ENCODE measurements around the gene SRMS.

DNA sequence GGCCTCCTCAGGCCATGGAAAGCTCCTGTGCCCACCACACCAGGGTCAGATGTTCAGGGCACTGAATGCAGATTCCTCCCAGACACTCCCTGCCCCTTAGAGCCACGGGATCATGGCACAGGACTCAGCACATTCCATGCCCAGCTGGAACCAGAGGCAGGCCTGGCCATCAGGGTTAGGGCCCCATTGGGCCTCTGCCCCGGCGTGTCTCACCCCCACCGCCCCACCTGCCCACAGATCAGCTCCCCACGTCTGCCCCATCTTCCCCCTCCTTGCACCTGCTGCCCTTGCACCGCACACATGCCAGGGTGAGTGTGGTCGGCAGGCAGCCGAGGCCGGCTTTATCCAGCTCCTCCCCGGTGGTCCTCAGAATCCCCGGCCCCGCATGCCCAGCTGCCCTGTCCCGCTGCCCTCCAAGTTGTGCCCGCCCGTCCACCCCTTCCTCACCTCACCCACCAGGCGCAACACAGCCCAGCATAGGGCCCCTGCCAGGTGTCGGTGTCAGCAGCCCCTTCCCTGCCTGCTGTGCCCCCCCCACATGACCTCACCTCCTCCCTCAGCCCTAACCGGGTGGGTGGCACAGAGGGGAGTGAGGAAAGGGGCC, 2.2 kb upstream of the SRMS start:
- TF ChIP-seq, protein P1, sequence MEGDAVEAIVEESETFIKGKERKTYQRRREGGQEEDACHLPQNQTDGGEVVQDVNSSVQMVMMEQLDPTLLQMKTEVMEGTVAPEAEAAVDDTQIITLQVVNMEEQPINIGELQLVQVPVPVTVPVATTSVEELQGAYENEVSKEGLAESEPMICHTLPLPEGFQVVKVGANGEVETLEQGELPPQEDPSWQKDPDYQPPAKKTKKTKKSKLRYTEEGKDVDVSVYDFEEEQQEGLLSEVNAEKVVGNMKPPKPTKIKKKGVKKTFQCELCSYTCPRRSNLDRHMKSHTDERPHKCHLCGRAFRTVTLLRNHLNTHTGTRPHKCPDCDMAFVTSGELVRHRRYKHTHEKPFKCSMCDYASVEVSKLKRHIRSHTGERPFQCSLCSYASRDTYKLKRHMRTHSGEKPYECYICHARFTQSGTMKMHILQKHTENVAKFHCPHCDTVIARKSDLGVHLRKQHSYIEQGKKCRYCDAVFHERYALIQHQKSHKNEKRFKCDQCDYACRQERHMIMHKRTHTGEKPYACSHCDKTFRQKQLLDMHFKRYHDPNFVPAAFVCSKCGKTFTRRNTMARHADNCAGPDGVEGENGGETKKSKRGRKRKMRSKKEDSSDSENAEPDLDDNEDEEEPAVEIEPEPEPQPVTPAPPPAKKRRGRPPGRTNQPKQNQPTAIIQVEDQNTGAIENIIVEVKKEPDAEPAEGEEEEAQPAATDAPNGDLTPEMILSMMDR (IDR thresholded peaks at IDR 0.05 in 2 of 3, conservative IDR thresholded peaks at IDR 0.05 in 1 of 3; ENCODE audit: borderline replicate concordance in 1 of 3, insufficient read depth in 1 of 3, low read depth in 2 of 3, low read length in 2 of 3) = no peak
- TF ChIP-seq TCF7L2 (IDR thresholded peaks at IDR 0.05; ENCODE audit: borderline replicate concordance, extremely low read depth, insufficient read depth, insufficient read length) = no peak
- no peak for TF ChIP-seq EZH2 (IDR thresholded peaks at IDR 0.05)
- TF ChIP-seq POLR2A (IDR thresholded peaks at IDR 0.05; ENCODE audit: borderline replicate concordance, extremely low read depth, insufficient read depth, insufficient read length) = no peak
- no peak for TF ChIP-seq POLR2AphosphoS5 (IDR thresholded peaks at IDR 0.05; ENCODE audit: low read depth, low read length)
